A673 (cell line): ENCODE results near the gene PPP2R5C. TPM values are rescaled to one million over a fixed set of nuclear protein-coding genes. Genes with fewer than 3 reads are reported as not detected.

ENCODE experiments used
- BruUV-seq: library from RNA; stranded (reverse); fragments of 400-500 nt; replicated peaks from 2 replicates; lab custom pipeline; 2021; lab: Mats Ljungman, UMichigan
- CTCF ChIA-PET: fragments of 300-600 bp; sonication (Branson Sonifier 250); formaldehyde crosslinking; loops from one replicate; lab custom pipeline; 2022; ENCODE audit warnings: antibody characterized with exemption; lab: Charles Lee
- POLR2A ChIA-PET: fragments of 300-600 bp; sonication (Branson Sonifier 250); formaldehyde crosslinking; loops from one replicate; lab custom pipeline; 2022; ENCODE audit warnings: antibody characterized with exemption; ENCODE audit not compliant: low non-redundant PET; lab: Charles Lee
- DNase-seq: peaks from one replicate; pipeline ENCODE4 v3.0.0-alpha.2; 2015; ENCODE audit warnings: low spot score
- H3K27ac ChIP-seq: fragments of 200-600 bp; sonication (generic); 2 replicates; pipeline ENCODE4 v1.5.1; 2016; ENCODE audit warnings: mixed run types, low read depth, mild to moderate bottlenecking, mixed read lengths, antibody characterized with exemption, low read length; ENCODE audit not compliant: poor library complexity, severe bottlenecking
- H3K27me3 ChIP-seq: fragments of 200-600 bp; sonication (generic); replicated peaks from 2 replicates; pipeline ENCODE4 v1.6.1; 2017; ENCODE audit warnings: mixed run types, low read depth, mild to moderate bottlenecking, mixed read lengths, antibody characterized with exemption, low read length; ENCODE audit not compliant: insufficient read depth, poor library complexity
- H3K36me3 ChIP-seq: fragments of 200-600 bp; sonication (generic); 2 replicates; pipeline ENCODE4 v1.6.1; 2016; ENCODE audit warnings: mixed run types, mild to moderate bottlenecking, mixed read lengths, antibody characterized with exemption, low read length; ENCODE audit not compliant: insufficient read depth, poor library complexity, severe bottlenecking
- H3K4me1 ChIP-seq: fragments of 200-600 bp; sonication (generic); 2 replicates; pipeline ENCODE4 v1.6.1; 2017; ENCODE audit warnings: mixed run types, mild to moderate bottlenecking, mixed read lengths, antibody characterized with exemption, low read length; ENCODE audit not compliant: insufficient read depth, poor library complexity, severe bottlenecking
- H3K4me3 ChIP-seq: fragments of 200-600 bp; sonication (generic); 2 replicates; pipeline ENCODE4 v1.5.1; 2016; ENCODE audit warnings: low read depth, mixed run types, mild to moderate bottlenecking, mixed read lengths, low read length; ENCODE audit not compliant: poor library complexity, severe bottlenecking
- H3K9me3 ChIP-seq: fragments of 200-600 bp; sonication (generic); 2 replicates; pipeline ENCODE4 v1.6.1; 2016; ENCODE audit warnings: mixed run types, low read depth, mild to moderate bottlenecking, mixed read lengths, antibody characterized with exemption, low read length; ENCODE audit not compliant: poor library complexity, severe bottlenecking
- CTCF ChIP-seq: fragments of 300-800, 200-600 bp; sonication (generic); conservative IDR thresholded peaks from 2 replicates; pipeline ENCODE4 v1.5.1; 2017; ENCODE audit warnings: low read depth, mild to moderate bottlenecking, antibody characterized with exemption, low read length, moderate library complexity, mixed read lengths
- EZH2 ChIP-seq: fragments of 200-600 bp; sonication (generic); IDR thresholded peaks from 2 replicates; pipeline ENCODE4 v1.6.1; 2017; ENCODE audit warnings: borderline replicate concordance, low read depth, mild to moderate bottlenecking, mixed read lengths, antibody characterized with exemption, low read length; ENCODE audit not compliant: poor library complexity, severe bottlenecking
- intact Hi-C: fragments of 100-400 bp; cut with micrococcal nuclease; formaldehyde crosslinking; loops from one replicate; pipeline ENCODE4 v1.10.0; 2022; ENCODE audit not compliant: unreplicated experiment
- total RNA-seq: library from RNA; stranded (reverse); gene quantifications from 2 replicates; pipeline ENCODE4 v1.2.3, GENCODE V29; 2021

PPP2R5C gene
- total RNA-seq, 1 experiment from 2014 or later: 113 TPM

- BruUV-seq: no TSS peak
- no peak for TF ChIP-seq CTCF
- no peak for TF ChIP-seq EZH2
- Histone ChIP-seq H3K27ac (no peak overlapping the region), H3K9me3 (no peaks in the 10 kb centered on the region), H3K4me1 (peaks cover 3% of the 10 kb centered on the region), H3K27me3 (no peaks in the 10 kb centered on the region), H3K36me3 (no peaks in the 10 kb centered on the region), H3K4me3 (no peak overlapping the region)
- ChIA-PET POLR2A (no interaction called here), CTCF (no interaction called here)
- intact Hi-C loops: no loop called here
- no peak for DNase-seq
Observed at GRCh38 chr14:101767618-101768362, 6.3 kb downstream of the PPP2R5C start.

GRCh38 chr14:101770183-101770582 lies 8.7 kb downstream of the PPP2R5C start:
- CTCF ChIA-PET: interaction anchor here (0.9 to 2.1 kb wide), 9 partner anchors 8 to 191 kb away, joined by 3 to 8 read pairs (median 5); no protein-coding TSS in a partner anchor
- Histone ChIP-seq H3K27ac (no peak overlapping the region), H3K4me1 (peaks cover 3% of the 10 kb centered on the region), H3K9me3 (no peaks in the 10 kb centered on the region), H3K27me3 (no peaks in the 10 kb centered on the region), H3K4me3 (no peak overlapping the region), H3K36me3 (no peaks in the 10 kb centered on the region)
- BruUV-seq: no TSS peak
- TF ChIP-seq CTCF: no peak
- no peak for TF ChIP-seq EZH2
- DNase-seq: no peak
- POLR2A ChIA-PET: no interaction called here
- intact Hi-C loops: loop anchor here (5.0 kb wide), 2 partner anchors 192 to 542 kb away; partner anchors contain the start of gene DYNC1H1

GRCh38 chr14:101772770-101773169 lies 11.3 kb downstream of the PPP2R5C start:
- H3K4me1 ChIP-seq: peaks cover 3% of the 10 kb centered on the region
- BruUV-seq: no TSS peak

More at GRCh38 chr14:101772770-101773169, 11.3 kb downstream of the PPP2R5C start:
- TF ChIP-seq EZH2 (no peak), CTCF (no peak)
- no peak for DNase-seq
- ChIA-PET POLR2A (no interaction called here), CTCF (no interaction called here)
- H3K36me3 ChIP-seq: no peaks in the 10 kb centered on the region
- no peaks in the 10 kb centered on the region for H3K27me3 ChIP-seq
- no peaks in the 10 kb centered on the region for H3K9me3 ChIP-seq
- intact Hi-C loops: loop anchor here (5.0 kb wide), 2 partner anchors 190 to 540 kb away; partner anchors contain the start of gene DYNC1H1
- no peak overlapping the region for H3K27ac ChIP-seq
- H3K4me3 ChIP-seq: no peak overlapping the region
